Endothelial cell (in vitro differentiated cells): ENCODE results near the gene ANGPTL4. TPM values are rescaled to one million over a fixed set of nuclear protein-coding genes. Genes with fewer than 3 reads are reported as not detected.
A peak's percentile ranks its signal among the peaks of the same experiment; 100 is the strongest.
"Not testable (repeated sequence)": the region's sequence is repeated elsewhere in the genome, so short reads cannot be mapped to it uniquely, and the experiment has no call there.

ENCODE experiments used
- DNase-seq: peaks from one replicate; pipeline ENCODE4 v3.0.0; 2021; ENCODE audit warnings: low spot score
- H3K27ac Mint-ChIP-seq: one replicate; pipeline ENCODE4 v1.8.0; 2021; ENCODE audit warnings: mixed read lengths, inconsistent platforms; ENCODE audit not compliant: unreplicated experiment
- H3K27me3 Mint-ChIP-seq: one replicate; pipeline ENCODE4 v1.8.0; 2021; ENCODE audit warnings: mild to moderate bottlenecking, moderate library complexity, mixed read lengths, inconsistent platforms; ENCODE audit not compliant: unreplicated experiment
- H3K36me3 Mint-ChIP-seq: one replicate; pipeline ENCODE4 v1.8.0; 2021; ENCODE audit warnings: mild to moderate bottlenecking, low read depth, mixed read lengths, inconsistent platforms; ENCODE audit not compliant: unreplicated experiment
- H3K4me1 Mint-ChIP-seq: one replicate; pipeline ENCODE4 v1.8.0; 2021; ENCODE audit warnings: mild to moderate bottlenecking, mixed read lengths, inconsistent platforms; ENCODE audit not compliant: unreplicated experiment
- H3K4me3 Mint-ChIP-seq: one replicate; pipeline ENCODE4 v1.8.0; 2021; ENCODE audit warnings: mild to moderate bottlenecking, mixed read lengths, inconsistent platforms; ENCODE audit not compliant: unreplicated experiment
- H3K9me3 Mint-ChIP-seq: one replicate; pipeline ENCODE4 v1.8.0; 2021; ENCODE audit warnings: mixed read lengths, inconsistent platforms; ENCODE audit not compliant: unreplicated experiment
- CTCF ChIP-seq: fragments of 200-600 bp; sonication (generic); IDR thresholded peaks from one replicate; pipeline ENCODE4 v1.5.0; 2021; ENCODE audit warnings: antibody characterized with exemption; ENCODE audit not compliant: unreplicated experiment
- total RNA-seq: library from RNA; stranded (reverse); fragmentation: NEBNext Ultra II Directional; extraction: Animal tissue kit (Norgen Biotek cat#: 25700); gene quantifications from one replicate; pipeline ENCODE4 v1.2.1, GENCODE V29; 2021; ENCODE audit not compliant: unreplicated experiment

The ANGPTL4 gene
- total RNA-seq, 1 donor from 2014 or later, result 14.3 TPM

- Mint-ChIP-seq H3K4me3 (peak overlapping the region; percentile 86), H3K36me3 (peaks cover 8% of the 10 kb centered on the region), H3K27ac (peak overlapping the region; percentile 89), H3K9me3 (no peaks in the 10 kb centered on the region), H3K4me1 (peaks cover 36% of the 10 kb centered on the region), H3K27me3 (peaks cover 19% of the 10 kb centered on the region)
- TF ChIP-seq CTCF, result no peak
- peak; percentile 35 for DNase-seq
These were observed 21.7 kb upstream of the ANGPTL4 start for GRCh38 chr19:8342316-8342683.

GRCh38 chr19:8342684-8343482, 21.1 kb upstream of the ANGPTL4 start, which contains the start of gene KANK3:
KANK3 (minus strand) TSS chr19:8343262; CDS start chr19:8337828, 5,434 bp downstream.
- peak within 1 kb of the TSS; percentile 86 for H3K4me3 Mint-ChIP-seq
- no peaks in the 10 kb centered on the region for H3K9me3 Mint-ChIP-seq
- H3K4me1 Mint-ChIP-seq, result peaks cover 34% of the 10 kb centered on the region
- DNase-seq, result peak; percentile 97
- H3K36me3 Mint-ChIP-seq, result peaks cover 8% of the 10 kb centered on the region
- H3K27me3 Mint-ChIP-seq, result peaks cover 19% of the 10 kb centered on the region
- peak; percentile 6 for TF ChIP-seq CTCF
- H3K27ac Mint-ChIP-seq, result peak within 1 kb of the TSS; percentile 89

- Mint-ChIP-seq H3K27ac (peak overlapping the region; percentile 81), H3K36me3 (peaks cover 4% of the 10 kb centered on the region), H3K9me3 (no peaks in the 10 kb centered on the region), H3K27me3 (peaks cover 17% of the 10 kb centered on the region), H3K4me1 (peaks cover 29% of the 10 kb centered on the region), H3K4me3 (peak overlapping the region; percentile 84)
- DNase-seq, result no peak
- TF ChIP-seq CTCF, result peak; percentile 4
These were observed 20.5 kb upstream of the ANGPTL4 start for GRCh38 chr19:8343483-8343844.

- H3K27ac Mint-ChIP-seq, H3K4me1 Mint-ChIP-seq, H3K4me3 Mint-ChIP-seq, H3K36me3 Mint-ChIP-seq, H3K27me3 Mint-ChIP-seq, H3K9me3 Mint-ChIP-seq, DNase-seq: not testable (repeated sequence)
These were observed 14.2 kb upstream of the ANGPTL4 start for GRCh38 chr19:8349629-8350372.

GRCh38 chr19:8352134-8352827, 11.7 kb upstream of the ANGPTL4 start:
- Mint-ChIP-seq H3K27me3 (peaks cover 3% of the 10 kb centered on the region), H3K27ac (no peak overlapping the region), H3K4me3 (no peak overlapping the region), H3K9me3 (no peaks in the 10 kb centered on the region), H3K4me1 (peaks cover 8% of the 10 kb centered on the region), H3K36me3 (peaks cover 8% of the 10 kb centered on the region)
- no peak for TF ChIP-seq CTCF
- DNase-seq, result no peak

GRCh38 chr19:8352845-8353244, 11.1 kb upstream of the ANGPTL4 start:
- H3K4me3 Mint-ChIP-seq, result not testable (repeated sequence)

More at GRCh38 chr19:8352845-8353244, 11.1 kb upstream of the ANGPTL4 start:
- H3K27me3 Mint-ChIP-seq, H3K27ac Mint-ChIP-seq, H3K4me1 Mint-ChIP-seq, H3K36me3 Mint-ChIP-seq, H3K9me3 Mint-ChIP-seq, DNase-seq: not testable (repeated sequence)
